Anterior cingulate cortex (tissue), 58 donors: ENCODE results near the gene DGKB.

Experiments used
- DNase-seq, 58 donors: peaks; one replicate each; lab custom pipeline; 2025; lab: John Stamatoyannopoulos, UW

The DGKB gene

GRCh38 chr7:14195079-14195478 is 707.5 kb downstream of the DGKB start:
- DNase-seq: peak in 7 of 58 donors; percentile 1 to 43 (median 13)

- no peak for DNase-seq
These were observed 710.9 kb downstream of the DGKB start for GRCh38 chr7:14191686-14192098.

GRCh38 chr7:14184292-14184864 is 718.2 kb downstream of the DGKB start:
- peak in 1 of 58 donors; percentile 1 for DNase-seq

- peak in 2 of 58 donors; percentile 13 to 20 for DNase-seq
These were observed 722.8 kb downstream of the DGKB start for GRCh38 chr7:14179781-14180180.

- no peak for DNase-seq
These were observed 724.7 kb downstream of the DGKB start for GRCh38 chr7:14177876-14178275.

- no peak for DNase-seq
These were observed 731.7 kb downstream of the DGKB start for GRCh38 chr7:14170872-14171271.

GRCh38 chr7:14158111-14158510 is 744.4 kb downstream of the DGKB start:
- DNase-seq: no peak

GRCh38 chr7:14156436-14156835 is 746.1 kb downstream of the DGKB start:
- DNase-seq: no peak

- no peak for DNase-seq
These were observed 753.6 kb downstream of the DGKB start for GRCh38 chr7:14148974-14149373.

- DNase-seq: no peak
These were observed 755.0 kb downstream of the DGKB start for GRCh38 chr7:14147532-14147931.

GRCh38 chr7:14144538-14144937 is 758.0 kb downstream of the DGKB start:
- no peak for DNase-seq

GRCh38 chr7:14144109-14144508 is 758.4 kb downstream of the DGKB start:
- no peak for DNase-seq

- DNase-seq: no peak
These were observed 764.9 kb downstream of the DGKB start for GRCh38 chr7:14137676-14138075.

- DNase-seq: no peak
These were observed 768.8 kb downstream of the DGKB start for GRCh38 chr7:14133752-14134151.

GRCh38 chr7:14125998-14126397 is 776.6 kb downstream of the DGKB start:
- no peak for DNase-seq

- DNase-seq: no peak
These were observed 777.8 kb downstream of the DGKB start for GRCh38 chr7:14124716-14125115.

- DNase-seq: no peak
These were observed 778.6 kb downstream of the DGKB start for GRCh38 chr7:14123923-14124322.

GRCh38 chr7:14115701-14116100 is 786.9 kb downstream of the DGKB start:
- DNase-seq: no peak

- DNase-seq: no peak
These were observed 797.7 kb downstream of the DGKB start for GRCh38 chr7:14104861-14105260.

GRCh38 chr7:14096159-14096558 is 806.4 kb downstream of the DGKB start:
- no peak for DNase-seq

GRCh38 chr7:14095233-14095950 is 807.2 kb downstream of the DGKB start:
- no peak for DNase-seq
